HCT116 (cell line): Measurements from ENCODE around the gene GASK1A. TPM values are rescaled to one million over a fixed set of nuclear protein-coding genes. Genes with fewer than 3 reads are reported as not detected.

Experiments used
- ATAC-seq: fragments of 200-7000 bp; cut with Tn5 transposase; 2 replicates; pipeline ENCODE4 v1.9.1; 2020; ENCODE audit warnings: mild to moderate bottlenecking, moderate library complexity
- BruUV-seq: library from RNA; stranded (reverse); fragments of 400-500 nt; replicated peaks from 2 replicates; lab custom pipeline; 2021; lab: Mats Ljungman, UMichigan
- CTCF ChIA-PET: fragments of 300-600 bp; sonication (Branson Sonifier 250); formaldehyde crosslinking; loops from one replicate; lab custom pipeline; 2021; ENCODE audit warnings: antibody characterized with exemption; lab: Charles Lee
- POLR2A ChIA-PET: fragments of 300-600, 350-600 bp; sonication (Branson Sonifier 250); formaldehyde crosslinking; loops from one replicate; lab custom pipeline; 2021; ENCODE audit warnings: antibody characterized with exemption; lab: Charles Lee
- RAD21 ChIA-PET, 2 experiments: fragments of 300-600 bp; sonication (Branson Sonifier 250); formaldehyde crosslinking; loops; one replicate each; lab custom pipeline; 2023; ENCODE audit warnings: low total read pairs in 2 of 2; ENCODE audit not compliant: uncharacterized antibody in 2 of 2, unreplicated experiment in 2 of 2, low non-redundant PET in 1 of 2; lab: Charles Lee
- DNase-seq: peaks from one replicate; pipeline ENCODE4 v3.0.0-alpha.2; 2010; ENCODE audit warnings: low read depth, low spot score
- H2AFZ ChIP-seq: fragments of 200-600 bp; shearing (Covaris generic), sonication (generic); 2 replicates; pipeline ENCODE4 v1.6.1; 2017; ENCODE audit warnings: low read depth, mixed run types, mixed read lengths, antibody characterized with exemption, low read length; ENCODE audit not compliant: poor library complexity, severe bottlenecking
- H3K27ac ChIP-seq: 2 replicates; pipeline ENCODE4 v1.5.1; 2012; ENCODE audit warnings: low read depth, low read length
- H3K27me3 ChIP-seq: fragments of 200-600 bp; sonication (generic); 2 replicates; pipeline ENCODE4 v1.6.1; 2016; ENCODE audit warnings: mixed run types, low read length, mixed read lengths; ENCODE audit not compliant: insufficient read depth
- H3K36me3 ChIP-seq, 2 experiments: fragments of 200-500 bp in 1 of 2; fragments of 200-600 bp in 1 of 2; sonication (Bioruptor generic) in 1 of 2; sonication (generic) in 1 of 2; 2 replicates each; pipeline versions ENCODE4 v1.5.1 to v1.6.1; 2014 to 2016; ENCODE audit warnings: low read length in 2 of 2, inconsistent platforms in 1 of 2, mixed read lengths in 1 of 2, mixed run types in 1 of 2; ENCODE audit not compliant: insufficient read depth in 2 of 2, control insufficient read depth in 1 of 2
- H3K4me1 ChIP-seq, 2 experiments: fragments of 200-600 bp in 1 of 2; sonication (generic) in 1 of 2; 2 replicates each; pipeline versions ENCODE4 v1.5.1 to v1.6.1; 2012 to 2017; ENCODE audit warnings: low read length in 2 of 2, inconsistent platforms in 1 of 2, mild to moderate bottlenecking in 1 of 2, mixed read lengths in 1 of 2, mixed run types in 1 of 2, moderate library complexity in 1 of 2; ENCODE audit not compliant: insufficient read depth in 2 of 2, control insufficient read depth in 1 of 2
- H3K4me2 ChIP-seq: fragments of 200-600 bp; sonication (generic); 2 replicates; pipeline ENCODE4 v1.6.1; 2017; ENCODE audit warnings: mixed run types, low read length, mixed read lengths
- H3K4me3 ChIP-seq, 2 experiments: fragments of 200-600 bp in 1 of 2; sonication (generic) in 1 of 2; replicated peaks in 1 of 2; 2 replicates each; pipeline ENCODE4 v1.5.1; 2011 to 2016; ENCODE audit warnings: low read length in 2 of 2, control low read depth in 1 of 2, low read depth in 1 of 2, mild to moderate bottlenecking in 1 of 2, mixed read lengths in 1 of 2, mixed run types in 1 of 2
- H3K79me2 ChIP-seq: fragments of 200-600 bp; sonication (generic); 2 replicates; pipeline ENCODE4 v1.6.1; 2017; ENCODE audit warnings: mild to moderate bottlenecking, mixed run types, low read length, moderate library complexity, mixed read lengths; ENCODE audit not compliant: insufficient read depth
- H3K9ac ChIP-seq: fragments of 200-600 bp; sonication (generic); 2 replicates; pipeline ENCODE4 v1.6.1; 2016; ENCODE audit warnings: low read length, mixed read lengths
- H3K9me2 ChIP-seq: fragments of 200-600 bp; sonication (generic), shearing (Covaris generic); 2 replicates; pipeline ENCODE4 v1.6.1; 2017; ENCODE audit warnings: mixed run types, mild to moderate bottlenecking, moderate library complexity; ENCODE audit not compliant: insufficient read depth
- H3K9me3 ChIP-seq, 2 experiments: fragments of 200-500 bp in 1 of 2; fragments of 200-600 bp in 1 of 2; sonication (Bioruptor generic) in 1 of 2; sonication (generic) in 1 of 2; 2 replicates each; pipeline ENCODE4 v1.6.1; 2014 to 2017; ENCODE audit warnings: low read length in 2 of 2, mixed read lengths in 2 of 2, inconsistent platforms in 1 of 2, low read depth in 1 of 2, mild to moderate bottlenecking in 1 of 2, mixed run types in 1 of 2, moderate library complexity in 1 of 2; ENCODE audit not compliant: control insufficient read depth in 1 of 2, insufficient read depth in 1 of 2
- H4K20me1 ChIP-seq: fragments of 200-600 bp; sonication (generic), shearing (Covaris generic); 2 replicates; pipeline ENCODE4 v1.6.1; 2017; ENCODE audit warnings: mixed run types, mild to moderate bottlenecking, moderate library complexity; ENCODE audit not compliant: insufficient read depth
- CBX3 ChIP-seq: IDR thresholded peaks from 2 replicates; pipeline ENCODE4 v1.6.1; 2012; ENCODE audit warnings: low read depth
- CEBPB ChIP-seq: IDR thresholded peaks from 2 replicates; pipeline ENCODE4 v1.6.1; 2012; ENCODE audit warnings: low read depth
- EGR1 ChIP-seq: IDR thresholded peaks from 2 replicates; pipeline ENCODE4 v1.6.1; 2012; ENCODE audit warnings: low read depth
- EZH2phosphoT487 ChIP-seq: fragments of 200-600 bp; IDR thresholded peaks from 2 replicates; pipeline ENCODE4 v1.6.1; 2018; ENCODE audit warnings: antibody characterized with exemption, borderline replicate concordance
- POLR2AphosphoS5 ChIP-seq: IDR thresholded peaks from 2 replicates; pipeline ENCODE4 v1.6.1; 2011; ENCODE audit warnings: mild to moderate bottlenecking, low read depth, low read length, moderate library complexity
- RAD21 ChIP-seq: IDR thresholded peaks from 2 replicates; pipeline ENCODE4 v1.6.1; 2012; ENCODE audit warnings: low read depth, mild to moderate bottlenecking
- SIN3A ChIP-seq: IDR thresholded peaks from 2 replicates; pipeline ENCODE4 v1.6.1; 2012; ENCODE audit warnings: low read depth
- SP1 ChIP-seq: IDR thresholded peaks from 2 replicates; pipeline ENCODE4 v1.6.1; 2012; ENCODE audit warnings: low read depth
- SRF ChIP-seq: IDR thresholded peaks from 2 replicates; pipeline ENCODE4 v1.6.1; 2012; ENCODE audit warnings: low read depth
- intact Hi-C: fragments of 100-400 bp; cut with micrococcal nuclease; formaldehyde crosslinking; loops from 2 replicates; pipeline ENCODE4 v1.10.0; 2022
- total RNA-seq: library from RNA; stranded (reverse); gene quantifications from one replicate; pipeline ENCODE4 v1.2.1, GENCODE V29; 2021; ENCODE audit not compliant: unreplicated experiment
- TF ChIP-seq, protein P1 (sequence below), 3 experiments: fragments of 200-600 bp in 1 of 3; sonication (generic) in 1 of 3; IDR thresholded peaks in 2 of 3; conservative IDR thresholded peaks in 1 of 3; 2 replicates each; pipeline ENCODE4 v1.5.1; 2012 to 2017; ENCODE audit warnings: low read depth in 2 of 3, low read length in 2 of 3, antibody characterized with exemption in 1 of 3, borderline replicate concordance in 1 of 3, control low read depth in 1 of 3, mild to moderate bottlenecking in 1 of 3, mixed read lengths in 1 of 3, mixed run types in 1 of 3, moderate library complexity in 1 of 3; ENCODE audit not compliant: insufficient read depth in 1 of 3

GASK1A gene
- total RNA-seq, 1 experiment from 2014 or later: 1.0 TPM

DNA sequence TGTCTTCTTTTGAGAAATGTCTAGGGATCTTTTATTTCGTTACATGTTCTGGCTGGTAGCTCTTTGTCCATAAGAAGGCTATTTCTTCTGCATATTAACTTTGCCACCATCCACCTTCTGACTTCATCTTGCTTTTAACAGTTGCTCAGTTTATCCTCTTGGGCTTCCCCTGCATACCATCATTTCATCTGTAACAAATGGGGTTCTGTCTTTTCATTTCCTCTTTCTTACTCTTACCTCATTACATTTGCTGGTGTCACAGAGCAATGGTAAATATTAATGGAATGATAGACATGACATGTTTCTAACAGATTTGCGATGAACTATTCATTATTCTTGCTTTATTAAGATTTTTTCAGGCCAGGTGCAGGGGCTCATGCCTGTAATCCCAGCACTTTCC is 62.4 kb downstream of the GASK1A start:
- no peak for ATAC-seq
- Histone ChIP-seq H3K27ac (no peak overlapping the region), H3K9ac (no peak overlapping the region), H4K20me1 (no peaks in the 10 kb centered on the region), H2AFZ (no peak overlapping the region), H3K4me2 (no peak overlapping the region), H3K79me2 (no peaks in the 10 kb centered on the region), H3K4me3 (no peak overlapping the region), H3K27me3 (no peaks in the 10 kb centered on the region; the same call in 1 of the 2 replicates), H3K4me1 (no peaks in the 10 kb centered on the region), H3K9me3 (peaks cover 5 to 11% of the 10 kb centered on the region in 2 experiments; a peak in 2 of 4 replicates), H3K9me2 (no peaks in the 10 kb centered on the region), H3K36me3 (no peaks in the 10 kb centered on the region)
- POLR2A ChIA-PET: no interaction called here
- RAD21 ChIA-PET: no interaction called here
- intact Hi-C loops: no loop called here
- CTCF ChIA-PET: no interaction called here
- no TSS peak for BruUV-seq
- TF ChIP-seq POLR2AphosphoS5 (no peak), CEBPB (no peak), SP1 (no peak), EGR1 (no peak), SIN3A (no peak), SRF (no peak), EZH2phosphoT487 (no peak), RAD21 (no peak), CBX3 (no peak)
- TF ChIP-seq, protein P1, sequence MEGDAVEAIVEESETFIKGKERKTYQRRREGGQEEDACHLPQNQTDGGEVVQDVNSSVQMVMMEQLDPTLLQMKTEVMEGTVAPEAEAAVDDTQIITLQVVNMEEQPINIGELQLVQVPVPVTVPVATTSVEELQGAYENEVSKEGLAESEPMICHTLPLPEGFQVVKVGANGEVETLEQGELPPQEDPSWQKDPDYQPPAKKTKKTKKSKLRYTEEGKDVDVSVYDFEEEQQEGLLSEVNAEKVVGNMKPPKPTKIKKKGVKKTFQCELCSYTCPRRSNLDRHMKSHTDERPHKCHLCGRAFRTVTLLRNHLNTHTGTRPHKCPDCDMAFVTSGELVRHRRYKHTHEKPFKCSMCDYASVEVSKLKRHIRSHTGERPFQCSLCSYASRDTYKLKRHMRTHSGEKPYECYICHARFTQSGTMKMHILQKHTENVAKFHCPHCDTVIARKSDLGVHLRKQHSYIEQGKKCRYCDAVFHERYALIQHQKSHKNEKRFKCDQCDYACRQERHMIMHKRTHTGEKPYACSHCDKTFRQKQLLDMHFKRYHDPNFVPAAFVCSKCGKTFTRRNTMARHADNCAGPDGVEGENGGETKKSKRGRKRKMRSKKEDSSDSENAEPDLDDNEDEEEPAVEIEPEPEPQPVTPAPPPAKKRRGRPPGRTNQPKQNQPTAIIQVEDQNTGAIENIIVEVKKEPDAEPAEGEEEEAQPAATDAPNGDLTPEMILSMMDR (IDR thresholded peaks at IDR 0.05 in 2 of 3, conservative IDR thresholded peaks at IDR 0.05 in 1 of 3; ENCODE audit: borderline replicate concordance in 1 of 3, insufficient read depth in 1 of 3, low read depth in 2 of 3, low read length in 2 of 3): no peak
- TF ChIP-seq, all 23 proteins: peak for 0
- DNase-seq: no peak
